ENCODE measurements around the gene SETBP1.

GRCh38 chr18:44918142-44918476, 237.4 kb downstream of the SETBP1 start:
- TF ChIP-seq CTCF (IDR thresholded peaks at IDR 0.05; ENCODE audit: insufficient read depth, low read depth, low read length) (no peak), EZH2 (IDR thresholded peaks at IDR 0.05; ENCODE audit: insufficient read depth, low read length) (no peak)

Measured in astrocyte (in vitro differentiated cells and primary cell).